Measurements from ENCODE around the gene FAM241B.

The FAM241B gene

GRCh38 chr10:69660296-69660695 is 30.2 kb downstream of the FAM241B start:
- no peak for TF ChIP-seq CTCF (conservative IDR thresholded peaks at IDR 0.05; ENCODE audit: low read depth, low read length)
- DNase-seq (ENCODE audit: low read depth) = no peak
- no peak overlapping the region for H3K4me3 ChIP-seq (ENCODE audit: low read depth, low read length)

- no peak overlapping the region for H3K4me3 ChIP-seq (ENCODE audit: low read depth, low read length)
- no peak for TF ChIP-seq CTCF (conservative IDR thresholded peaks at IDR 0.05; ENCODE audit: low read depth, low read length)
- no peak for DNase-seq (ENCODE audit: low read depth)
Observed at GRCh38 chr10:69661414-69662172, 31.5 kb downstream of the FAM241B start.

- H3K4me3 ChIP-seq (ENCODE audit: low read depth, low read length) = no peak overlapping the region
- DNase-seq (ENCODE audit: low read depth) = no peak
- no peak for TF ChIP-seq CTCF (conservative IDR thresholded peaks at IDR 0.05; ENCODE audit: low read depth, low read length)
Observed at GRCh38 chr10:69662173-69662877, 32.3 kb downstream of the FAM241B start.

GRCh38 chr10:69662901-69663300 is 32.9 kb downstream of the FAM241B start:
- no peak for TF ChIP-seq CTCF (conservative IDR thresholded peaks at IDR 0.05; ENCODE audit: low read depth, low read length)
- no peak for DNase-seq (ENCODE audit: low read depth)
- H3K4me3 ChIP-seq (ENCODE audit: low read depth, low read length) = no peak overlapping the region

GRCh38 chr10:69663369-69663947 is 33.4 kb downstream of the FAM241B start:
- H3K4me3 ChIP-seq (ENCODE audit: low read depth, low read length) = no peak overlapping the region
- TF ChIP-seq CTCF (conservative IDR thresholded peaks at IDR 0.05; ENCODE audit: low read depth, low read length) = no peak
- DNase-seq (ENCODE audit: low read depth) = no peak

GRCh38 chr10:69665474-69666320 is 35.6 kb downstream of the FAM241B start:
- no peak for DNase-seq (ENCODE audit: low read depth)
- TF ChIP-seq CTCF (conservative IDR thresholded peaks at IDR 0.05; ENCODE audit: low read depth, low read length) = no peak
- no peak overlapping the region for H3K4me3 ChIP-seq (ENCODE audit: low read depth, low read length)
